HL-60 (cell line): ENCODE data around the gene YBX3.

Source experiments
- CTCF ChIP-seq: IDR thresholded peaks from one replicate; pipeline ENCODE4 v1.5.1; 2011; ENCODE audit warnings: low read length, control low read depth, inconsistent platforms; ENCODE audit not compliant: insufficient read depth
- TF ChIP-seq, protein P1 (sequence below): IDR thresholded peaks from 2 replicates; pipeline ENCODE4 v1.6.1; 2012; ENCODE audit warnings: low read depth; ENCODE audit not compliant: insufficient replicate concordance

GRCh38 chr12:10725003-10725402 lies 1.9 kb upstream of the YBX3 start:
- TF ChIP-seq CTCF = no peak
- TF ChIP-seq, protein P1, sequence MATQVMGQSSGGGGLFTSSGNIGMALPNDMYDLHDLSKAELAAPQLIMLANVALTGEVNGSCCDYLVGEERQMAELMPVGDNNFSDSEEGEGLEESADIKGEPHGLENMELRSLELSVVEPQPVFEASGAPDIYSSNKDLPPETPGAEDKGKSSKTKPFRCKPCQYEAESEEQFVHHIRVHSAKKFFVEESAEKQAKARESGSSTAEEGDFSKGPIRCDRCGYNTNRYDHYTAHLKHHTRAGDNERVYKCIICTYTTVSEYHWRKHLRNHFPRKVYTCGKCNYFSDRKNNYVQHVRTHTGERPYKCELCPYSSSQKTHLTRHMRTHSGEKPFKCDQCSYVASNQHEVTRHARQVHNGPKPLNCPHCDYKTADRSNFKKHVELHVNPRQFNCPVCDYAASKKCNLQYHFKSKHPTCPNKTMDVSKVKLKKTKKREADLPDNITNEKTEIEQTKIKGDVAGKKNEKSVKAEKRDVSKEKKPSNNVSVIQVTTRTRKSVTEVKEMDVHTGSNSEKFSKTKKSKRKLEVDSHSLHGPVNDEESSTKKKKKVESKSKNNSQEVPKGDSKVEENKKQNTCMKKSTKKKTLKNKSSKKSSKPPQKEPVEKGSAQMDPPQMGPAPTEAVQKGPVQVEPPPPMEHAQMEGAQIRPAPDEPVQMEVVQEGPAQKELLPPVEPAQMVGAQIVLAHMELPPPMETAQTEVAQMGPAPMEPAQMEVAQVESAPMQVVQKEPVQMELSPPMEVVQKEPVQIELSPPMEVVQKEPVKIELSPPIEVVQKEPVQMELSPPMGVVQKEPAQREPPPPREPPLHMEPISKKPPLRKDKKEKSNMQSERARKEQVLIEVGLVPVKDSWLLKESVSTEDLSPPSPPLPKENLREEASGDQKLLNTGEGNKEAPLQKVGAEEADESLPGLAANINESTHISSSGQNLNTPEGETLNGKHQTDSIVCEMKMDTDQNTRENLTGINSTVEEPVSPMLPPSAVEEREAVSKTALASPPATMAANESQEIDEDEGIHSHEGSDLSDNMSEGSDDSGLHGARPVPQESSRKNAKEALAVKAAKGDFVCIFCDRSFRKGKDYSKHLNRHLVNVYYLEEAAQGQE = no peak
